Vagina (tissue), 2 donors: ENCODE results near the gene TEAD1. TPM values are rescaled to one million over a fixed set of nuclear protein-coding genes. Genes with fewer than 3 reads are reported as not detected.
A peak's percentile ranks its signal among the peaks of the same experiment; 100 is the strongest.

Experiments used
- DNase-seq, 2 donors: peaks; one replicate each; pipeline ENCODE4 v3.0.0-alpha.2; 2017; ENCODE audit errors: extremely low spot score in 2 of 2
- H3K27ac ChIP-seq: fragments of 200-600 bp; sonication (generic); one replicate; pipeline ENCODE4 v1.5.1; 2019
- H3K27me3 ChIP-seq: fragments of 200-600 bp; sonication (generic); one replicate; pipeline ENCODE4 v1.5.1; 2019
- H3K36me3 ChIP-seq, 2 donors: fragments of 200-600 bp; sonication (generic); one replicate each; pipeline ENCODE4 v1.5.1; 2017 to 2019
- H3K4me1 ChIP-seq: fragments of 200-600 bp; sonication (generic); one replicate; pipeline ENCODE4 v1.5.1; 2019
- H3K4me3 ChIP-seq, 2 donors: fragments of 200-600 bp; sonication (generic); 1 replicate in 1 of 2; 2 replicates in 1 of 2; pipeline ENCODE4 v1.5.1; 2016 to 2019
- H3K9me3 ChIP-seq: fragments of 200-600 bp; sonication (generic); one replicate; pipeline ENCODE4 v1.5.1; 2019
- POLR2A ChIP-seq, 2 donors: fragments of 450-650 bp; IDR thresholded peaks; one replicate each; pipeline ENCODE4 v1.6.1; 2017; ENCODE audit warnings: antibody characterized with exemption in 2 of 2, mild to moderate bottlenecking in 2 of 2, moderate library complexity in 2 of 2
- POLR2AphosphoS5 ChIP-seq, 2 donors: sonication (generic); formaldehyde crosslinking; IDR thresholded peaks; one replicate each; pipeline ENCODE4 v1.9.0; 2017; ENCODE audit warnings: antibody characterized with exemption in 2 of 2, mild to moderate bottlenecking in 2 of 2, low read depth in 1 of 2; ENCODE audit not compliant: insufficient read depth in 1 of 2
- intact Hi-C: fragments of 100-400 bp; cut with DNase I; formaldehyde crosslinking; loops from one replicate; pipeline ENCODE4 v1.15.1; 2023
- total RNA-seq: library from RNA; depleted of rRNA; stranded (reverse); fragments of >200 nt; gene quantifications from one replicate; pipeline ENCODE4 v1.2.3, GENCODE V29; 2016
- TF ChIP-seq, protein P1 (sequence below), 3 experiments: fragments of 450-650 bp in 2 of 3; fragments of 200-600 bp in 1 of 3; sonication (generic) in 1 of 3; IDR thresholded peaks; one replicate each; pipeline ENCODE4 v1.5.1; 2017 to 2019; ENCODE audit warnings: antibody characterized with exemption in 3 of 3, mild to moderate bottlenecking in 2 of 3, moderate library complexity in 2 of 3

TEAD1 gene
- total RNA-seq, 1 donor from 2014 or later, result 50.3 TPM

DNA sequence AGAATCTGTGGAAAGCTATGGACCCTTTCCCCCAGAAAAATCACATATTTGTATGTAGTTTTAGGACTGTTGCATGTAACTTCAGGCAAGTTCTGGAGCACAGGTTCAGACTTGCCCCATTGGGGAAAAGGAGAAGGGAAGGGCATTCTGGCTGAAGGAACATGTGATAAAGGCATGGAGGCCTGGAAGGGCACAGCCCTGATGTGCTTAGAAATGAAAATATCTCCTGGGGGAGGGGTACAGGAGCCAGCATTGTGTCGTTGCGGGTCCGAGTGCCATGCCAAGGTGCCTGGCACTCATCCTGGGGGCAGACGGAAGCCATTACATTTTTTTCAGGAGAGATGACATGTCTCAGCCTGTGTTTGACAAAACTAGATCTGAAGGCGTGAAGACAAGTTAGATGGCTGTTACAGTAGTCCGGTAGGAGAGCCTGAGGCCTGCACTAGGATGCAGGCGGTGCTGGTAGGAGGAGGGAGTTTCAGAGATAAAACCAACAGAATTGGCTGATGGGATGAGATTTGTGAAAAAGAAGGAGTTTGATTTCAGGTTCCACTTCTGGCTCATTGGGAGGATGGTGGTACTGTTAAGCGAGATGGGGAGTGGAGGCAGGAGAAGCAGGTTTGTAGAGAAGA, 96.9 kb downstream of the TEAD1 start:
- peak in 1 of 2 donors; percentile 78 for DNase-seq
- Histone ChIP-seq H3K4me3 (no peak overlapping the region), H3K27ac (no peak overlapping the region), H3K27me3 (no peaks in the 10 kb centered on the region), H3K9me3 (no peaks in the 10 kb centered on the region), H3K4me1 (peaks cover 51% of the 10 kb centered on the region), H3K36me3 (peaks cover 0 to 4% of the 10 kb centered on the region in 2 donors)
- intact Hi-C loops, result no loop called here
- TF ChIP-seq POLR2A (IDR thresholded peaks at IDR 0.05) (no peak), POLR2AphosphoS5 (IDR thresholded peaks at IDR 0.05; ENCODE audit: insufficient read depth in 1 of 2, low read depth in 1 of 2) (peak in 1 of 2 donors; percentile 23)

DNA sequence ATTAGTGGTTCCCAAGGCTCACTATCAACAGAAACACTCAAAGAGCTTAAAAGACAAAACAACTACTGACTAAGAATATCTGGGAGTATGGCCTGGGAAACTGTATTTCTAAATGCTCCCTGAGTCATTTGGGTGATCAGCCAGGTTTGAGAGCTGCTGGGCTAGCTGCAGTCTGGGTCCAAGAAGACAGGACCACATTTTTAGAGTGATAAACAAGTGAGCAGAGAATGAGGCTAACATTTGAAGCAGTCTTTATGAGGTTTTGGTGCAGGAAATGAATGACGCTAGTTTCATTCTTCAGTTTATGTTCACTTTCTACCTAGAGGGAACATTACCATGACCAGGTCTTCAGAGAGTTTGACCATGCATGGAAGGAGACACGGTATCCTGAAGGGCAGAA, 97.7 kb downstream of the TEAD1 start:
- DNase-seq, result no peak
- peaks cover 0 to 2% of the 10 kb centered on the region in 2 donors for H3K36me3 ChIP-seq
- TF ChIP-seq POLR2A (IDR thresholded peaks at IDR 0.05) (no peak), POLR2AphosphoS5 (IDR thresholded peaks at IDR 0.05; ENCODE audit: insufficient read depth in 1 of 2, low read depth in 1 of 2) (no peak)
- TF ChIP-seq, protein P1, sequence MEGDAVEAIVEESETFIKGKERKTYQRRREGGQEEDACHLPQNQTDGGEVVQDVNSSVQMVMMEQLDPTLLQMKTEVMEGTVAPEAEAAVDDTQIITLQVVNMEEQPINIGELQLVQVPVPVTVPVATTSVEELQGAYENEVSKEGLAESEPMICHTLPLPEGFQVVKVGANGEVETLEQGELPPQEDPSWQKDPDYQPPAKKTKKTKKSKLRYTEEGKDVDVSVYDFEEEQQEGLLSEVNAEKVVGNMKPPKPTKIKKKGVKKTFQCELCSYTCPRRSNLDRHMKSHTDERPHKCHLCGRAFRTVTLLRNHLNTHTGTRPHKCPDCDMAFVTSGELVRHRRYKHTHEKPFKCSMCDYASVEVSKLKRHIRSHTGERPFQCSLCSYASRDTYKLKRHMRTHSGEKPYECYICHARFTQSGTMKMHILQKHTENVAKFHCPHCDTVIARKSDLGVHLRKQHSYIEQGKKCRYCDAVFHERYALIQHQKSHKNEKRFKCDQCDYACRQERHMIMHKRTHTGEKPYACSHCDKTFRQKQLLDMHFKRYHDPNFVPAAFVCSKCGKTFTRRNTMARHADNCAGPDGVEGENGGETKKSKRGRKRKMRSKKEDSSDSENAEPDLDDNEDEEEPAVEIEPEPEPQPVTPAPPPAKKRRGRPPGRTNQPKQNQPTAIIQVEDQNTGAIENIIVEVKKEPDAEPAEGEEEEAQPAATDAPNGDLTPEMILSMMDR (IDR thresholded peaks at IDR 0.05), result no peak
- H3K9me3 ChIP-seq, result no peaks in the 10 kb centered on the region
- peaks cover 51% of the 10 kb centered on the region for H3K4me1 ChIP-seq
- no peaks in the 10 kb centered on the region for H3K27me3 ChIP-seq
- no peak overlapping the region for H3K4me3 ChIP-seq
- no peak overlapping the region for H3K27ac ChIP-seq
- intact Hi-C loops, result no loop called here

DNA sequence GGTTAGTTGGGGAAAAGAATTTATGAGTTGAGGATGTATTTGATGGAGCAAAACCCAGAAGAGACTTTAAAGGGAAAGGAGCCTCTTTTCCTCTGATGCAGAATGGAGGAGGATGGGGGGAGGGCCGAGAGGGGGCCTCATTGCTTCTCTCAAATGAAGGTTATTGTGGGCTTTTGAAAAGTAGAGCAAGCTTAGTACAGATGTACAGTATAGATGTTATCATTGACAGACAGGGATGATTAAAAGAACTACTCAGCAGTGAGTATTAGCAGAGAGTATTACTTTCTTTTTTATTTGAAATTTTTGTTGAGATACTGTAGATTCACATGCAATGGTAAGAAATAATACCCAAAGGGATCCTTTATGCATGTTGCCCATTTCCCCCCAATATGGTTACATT, 98.1 kb downstream of the TEAD1 start:
- peaks cover 52% of the 10 kb centered on the region for H3K4me1 ChIP-seq
- no peak overlapping the region for H3K27ac ChIP-seq
- no peak overlapping the region for H3K4me3 ChIP-seq
- no peak for TF ChIP-seq POLR2A (IDR thresholded peaks at IDR 0.05)
- TF ChIP-seq, protein P1 (IDR thresholded peaks at IDR 0.05), result no peak
- no peak for TF ChIP-seq POLR2AphosphoS5 (IDR thresholded peaks at IDR 0.05; ENCODE audit: insufficient read depth in 1 of 2, low read depth in 1 of 2)
- intact Hi-C loops, result no loop called here
- H3K9me3 ChIP-seq, result no peaks in the 10 kb centered on the region
- no peaks in the 10 kb centered on the region for H3K36me3 ChIP-seq
- no peak for DNase-seq
- H3K27me3 ChIP-seq, result no peaks in the 10 kb centered on the region

DNA sequence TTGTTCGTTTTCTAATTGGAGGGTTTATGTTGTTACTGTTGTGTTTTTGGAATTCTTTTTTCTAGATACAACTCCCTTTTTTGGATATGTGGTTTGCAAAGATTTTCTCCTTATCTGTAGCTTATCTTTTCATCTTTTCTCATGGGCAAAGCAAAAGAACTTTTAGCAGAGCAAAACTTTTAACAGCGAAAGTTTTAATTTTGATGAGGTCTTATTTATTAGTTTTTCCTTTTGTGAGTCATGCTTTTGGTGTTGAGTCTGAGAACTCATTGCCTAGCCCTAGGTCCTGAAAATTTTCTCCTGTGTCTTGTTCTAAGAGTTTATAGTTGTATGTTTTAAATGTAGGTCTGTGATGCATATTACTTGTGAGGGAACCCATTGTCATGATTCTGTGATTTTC, 99.4 kb downstream of the TEAD1 start:
- Histone ChIP-seq H3K36me3 (no peaks in the 10 kb centered on the region), H3K27me3 (no peaks in the 10 kb centered on the region), H3K4me3 (no peak overlapping the region), H3K9me3 (no peaks in the 10 kb centered on the region), H3K27ac (no peak overlapping the region), H3K4me1 (peaks cover 50% of the 10 kb centered on the region)
- TF ChIP-seq POLR2A (IDR thresholded peaks at IDR 0.05) (no peak), POLR2AphosphoS5 (IDR thresholded peaks at IDR 0.05; ENCODE audit: insufficient read depth in 1 of 2, low read depth in 1 of 2) (no peak)
- TF ChIP-seq, protein P1 (IDR thresholded peaks at IDR 0.05), result no peak
- intact Hi-C loops, result no loop called here
- no peak for DNase-seq

DNA sequence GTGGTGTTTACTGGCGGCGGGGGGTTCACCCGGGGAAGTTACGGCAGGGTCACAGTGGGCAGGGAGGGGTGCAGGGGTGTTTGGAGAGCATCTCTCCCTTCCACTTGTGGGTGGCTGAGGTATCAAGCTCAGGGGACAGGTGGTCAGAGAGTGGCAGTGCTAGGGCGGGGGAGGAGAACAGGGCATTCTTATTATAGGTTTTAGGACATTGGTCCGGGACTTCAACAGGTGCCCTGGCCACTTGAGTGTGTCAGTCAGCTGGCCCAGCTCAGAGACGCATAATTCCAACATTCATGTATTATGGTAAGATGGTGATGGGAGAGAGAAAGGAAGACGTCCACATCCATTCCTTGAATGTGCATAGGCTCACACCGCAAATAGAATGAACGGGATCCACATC, 101.7 kb downstream of the TEAD1 start:
- no peaks in the 10 kb centered on the region for H3K36me3 ChIP-seq
- TF ChIP-seq POLR2AphosphoS5 (IDR thresholded peaks at IDR 0.05; ENCODE audit: insufficient read depth in 1 of 2, low read depth in 1 of 2), result no peak
- TF ChIP-seq, protein P1 (IDR thresholded peaks at IDR 0.05), result no peak
- no peak for TF ChIP-seq POLR2A (IDR thresholded peaks at IDR 0.05)
- no peaks in the 10 kb centered on the region for H3K27me3 ChIP-seq
- intact Hi-C loops, result no loop called here
- peak in 1 of 2 donors; percentile 62 for DNase-seq
- no peak overlapping the region for H3K4me3 ChIP-seq
- no peak overlapping the region for H3K27ac ChIP-seq
- peaks cover 29% of the 10 kb centered on the region for H3K4me1 ChIP-seq
- H3K9me3 ChIP-seq, result no peaks in the 10 kb centered on the region
